ENCODE results near the gene NLGN1.

GRCh38 chr3:174334111-174334510 lies 936.6 kb downstream of the NLGN1 start:
- TF ChIP-seq, protein P1, sequence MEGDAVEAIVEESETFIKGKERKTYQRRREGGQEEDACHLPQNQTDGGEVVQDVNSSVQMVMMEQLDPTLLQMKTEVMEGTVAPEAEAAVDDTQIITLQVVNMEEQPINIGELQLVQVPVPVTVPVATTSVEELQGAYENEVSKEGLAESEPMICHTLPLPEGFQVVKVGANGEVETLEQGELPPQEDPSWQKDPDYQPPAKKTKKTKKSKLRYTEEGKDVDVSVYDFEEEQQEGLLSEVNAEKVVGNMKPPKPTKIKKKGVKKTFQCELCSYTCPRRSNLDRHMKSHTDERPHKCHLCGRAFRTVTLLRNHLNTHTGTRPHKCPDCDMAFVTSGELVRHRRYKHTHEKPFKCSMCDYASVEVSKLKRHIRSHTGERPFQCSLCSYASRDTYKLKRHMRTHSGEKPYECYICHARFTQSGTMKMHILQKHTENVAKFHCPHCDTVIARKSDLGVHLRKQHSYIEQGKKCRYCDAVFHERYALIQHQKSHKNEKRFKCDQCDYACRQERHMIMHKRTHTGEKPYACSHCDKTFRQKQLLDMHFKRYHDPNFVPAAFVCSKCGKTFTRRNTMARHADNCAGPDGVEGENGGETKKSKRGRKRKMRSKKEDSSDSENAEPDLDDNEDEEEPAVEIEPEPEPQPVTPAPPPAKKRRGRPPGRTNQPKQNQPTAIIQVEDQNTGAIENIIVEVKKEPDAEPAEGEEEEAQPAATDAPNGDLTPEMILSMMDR (IDR thresholded peaks at IDR 0.05): no peak
- no peak for TF ChIP-seq POLR2A (IDR thresholded peaks at IDR 0.05)
